OCI-LY3 (cell line): ENCODE results near the gene THRB.

ENCODE experiments used
- EZH2phosphoT487 ChIP-seq: fragments of 200-600 bp; shearing (Covaris generic); IDR thresholded peaks from 2 replicates; pipeline ENCODE4 v1.6.1; 2018; ENCODE audit warnings: antibody characterized with exemption, mixed run types, low read depth
- TF ChIP-seq, protein P1 (sequence below): fragments of 200-600, 300-600 bp; sonication (generic); IDR thresholded peaks from 2 replicates; pipeline ENCODE4 v1.5.1; 2014; ENCODE audit warnings: antibody characterized with exemption, low read length, low read depth

DNA sequence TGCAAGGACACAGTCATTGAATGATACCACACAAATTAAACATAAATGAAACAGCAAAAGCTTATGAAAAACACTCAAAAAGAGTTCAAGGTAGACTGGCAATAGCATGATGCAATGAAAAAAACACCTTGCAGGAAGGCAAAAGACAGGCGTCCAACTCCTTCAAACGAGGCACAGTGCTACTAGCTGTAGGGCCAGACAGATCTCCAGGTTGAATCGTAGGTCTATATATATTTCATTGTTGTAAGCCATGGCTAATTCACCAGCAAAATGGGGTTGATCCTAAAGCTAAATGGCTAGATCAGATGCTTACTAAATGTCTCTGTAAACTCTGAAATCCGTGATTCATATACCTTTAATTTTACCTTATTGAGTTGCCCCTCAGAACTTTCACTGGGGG lies 94.2 kb downstream of the THRB start:
- TF ChIP-seq, protein P1, sequence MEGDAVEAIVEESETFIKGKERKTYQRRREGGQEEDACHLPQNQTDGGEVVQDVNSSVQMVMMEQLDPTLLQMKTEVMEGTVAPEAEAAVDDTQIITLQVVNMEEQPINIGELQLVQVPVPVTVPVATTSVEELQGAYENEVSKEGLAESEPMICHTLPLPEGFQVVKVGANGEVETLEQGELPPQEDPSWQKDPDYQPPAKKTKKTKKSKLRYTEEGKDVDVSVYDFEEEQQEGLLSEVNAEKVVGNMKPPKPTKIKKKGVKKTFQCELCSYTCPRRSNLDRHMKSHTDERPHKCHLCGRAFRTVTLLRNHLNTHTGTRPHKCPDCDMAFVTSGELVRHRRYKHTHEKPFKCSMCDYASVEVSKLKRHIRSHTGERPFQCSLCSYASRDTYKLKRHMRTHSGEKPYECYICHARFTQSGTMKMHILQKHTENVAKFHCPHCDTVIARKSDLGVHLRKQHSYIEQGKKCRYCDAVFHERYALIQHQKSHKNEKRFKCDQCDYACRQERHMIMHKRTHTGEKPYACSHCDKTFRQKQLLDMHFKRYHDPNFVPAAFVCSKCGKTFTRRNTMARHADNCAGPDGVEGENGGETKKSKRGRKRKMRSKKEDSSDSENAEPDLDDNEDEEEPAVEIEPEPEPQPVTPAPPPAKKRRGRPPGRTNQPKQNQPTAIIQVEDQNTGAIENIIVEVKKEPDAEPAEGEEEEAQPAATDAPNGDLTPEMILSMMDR, result no peak
- no peak for TF ChIP-seq EZH2phosphoT487
